Measurements from ENCODE around the gene RPS21. TPM values are rescaled to one million over a fixed set of nuclear protein-coding genes. Genes with fewer than 3 reads are reported as not detected.

The RPS21 gene
- total and polyA plus RNA-seq, 2 of the 13 experiments (the other 11 are each of a cell fraction or from before 2014, with no cell fraction given), result 2,647 to 11,063 TPM

GRCh38 chr20:62382306-62383198, 4.4 kb upstream of the RPS21 start (continued):
- TF ChIP-seq ZNF781 (CRISPR knock-in tag; IDR thresholded peaks at IDR 0.05; ENCODE audit: borderline replicate concordance, not compliant biosample characterization) (peak; percentile 24), GABPB1 (CRISPR knock-in tag; IDR thresholded peaks at IDR 0.05) (peak; percentile 72), SSRP1 (CRISPR knock-in tag; IDR thresholded peaks at IDR 0.05) (peak; percentile 97), RBM39 (IDR thresholded peaks at IDR 0.05; ENCODE audit: low read depth, low read length, poor library complexity, severe bottlenecking) (peak; percentile 67), DBP (CRISPR knock-in tag; IDR thresholded peaks at IDR 0.05; ENCODE audit: not compliant biosample characterization) (no peak), BCL3 (CRISPR knock-in tag; IDR thresholded peaks at IDR 0.05) (no peak), ZNF138 (CRISPR knock-in tag; IDR thresholded peaks at IDR 0.05; ENCODE audit: low read depth) (no peak), HES4 (CRISPR knock-in tag; IDR thresholded peaks at IDR 0.05; ENCODE audit: borderline replicate concordance) (no peak), ARID5B (CRISPR knock-in tag; IDR thresholded peaks at IDR 0.05) (peak; percentile 44; the same call in 1 of the 2 replicates), MXD4 (CRISPR knock-in tag; IDR thresholded peaks at IDR 0.05) (peak; percentile 59; the same call in 1 of the 2 replicates), ZBTB14 (CRISPR knock-in tag; IDR thresholded peaks at IDR 0.05) (no peak), SCMH1 (CRISPR knock-in tag; IDR thresholded peaks at IDR 0.05; ENCODE audit: borderline replicate concordance) (no peak), NCOA1 (CRISPR knock-in tag; IDR thresholded peaks at IDR 0.05) (no peak), PPARG (CRISPR knock-in tag; conservative IDR thresholded peaks at IDR 0.05) (peak; percentile 43; the same call in 1 of the 2 replicates), ATF2 (CRISPR knock-in tag; IDR thresholded peaks at IDR 0.05) (peak; percentile 59; the same call in 1 of the 2 replicates), ARNTL (CRISPR knock-in tag; IDR thresholded peaks at IDR 0.05) (peak; percentile 73; the same call in 1 of the 2 replicates), PAF1 (CRISPR knock-in tag; IDR thresholded peaks at IDR 0.05) (peak; percentile 94; the same call in 1 of the 2 replicates), THAP8 (CRISPR knock-in tag; IDR thresholded peaks at IDR 0.05; ENCODE audit: borderline replicate concordance) (peak; percentile 73; the same call in 1 of the 2 replicates), ZNF672 (CRISPR knock-in tag; IDR thresholded peaks at IDR 0.05) (no peak)

Data from HepG2 (cell line).